Measurements from ENCODE around the gene CD200.
"Not testable (repeated sequence)": the region's sequence is repeated elsewhere in the genome, so short reads cannot be mapped to it uniquely, and the experiment has no call there.

CD200 gene

DNA sequence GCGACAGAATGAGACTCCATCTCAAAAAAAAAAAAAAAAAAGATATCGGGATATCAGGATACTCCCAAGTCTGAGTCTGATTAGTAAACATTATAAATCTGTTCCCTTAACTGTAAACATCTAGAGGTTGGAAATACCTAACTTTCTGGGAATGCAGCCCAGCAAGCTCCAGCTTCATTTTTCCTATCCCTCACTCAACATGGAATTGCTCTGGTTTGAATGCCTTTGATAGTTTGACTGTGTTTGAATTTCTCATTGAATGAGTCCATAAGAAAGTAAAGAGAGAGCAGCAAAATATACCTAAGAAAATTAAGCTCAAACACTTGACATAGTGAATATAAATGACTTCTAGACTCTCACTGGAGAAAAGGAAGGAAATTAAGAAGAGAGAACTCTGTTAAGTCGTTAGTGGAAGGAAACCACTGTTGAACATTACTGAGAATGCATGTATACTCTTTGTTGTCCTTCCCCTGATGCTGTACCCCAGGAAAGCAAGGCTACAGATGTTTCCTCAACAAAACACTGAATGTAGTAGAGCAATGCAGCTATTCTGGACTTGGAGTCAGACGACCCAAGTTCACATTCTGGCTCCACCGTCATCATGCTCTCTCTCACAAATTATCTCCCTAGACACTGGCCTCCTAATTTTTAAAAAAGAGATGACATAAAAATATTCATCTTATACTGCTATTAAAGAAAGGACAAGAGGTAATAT, 62.4 kb downstream of the CD200 start:
- peaks cover 30% of the 10 kb centered on the region for H3K4me1 ChIP-seq (ENCODE audit: insufficient read depth, low read length)
- H3K36me3 ChIP-seq (ENCODE audit: insufficient read depth, low read length) = no peaks in the 10 kb centered on the region
- H3K9ac ChIP-seq (ENCODE audit: low read depth, low read length) = no peak overlapping the region
- peaks cover 11% of the 10 kb centered on the region for H3K9me3 ChIP-seq (ENCODE audit: control insufficient read depth, insufficient read depth, low read length)

DNA sequence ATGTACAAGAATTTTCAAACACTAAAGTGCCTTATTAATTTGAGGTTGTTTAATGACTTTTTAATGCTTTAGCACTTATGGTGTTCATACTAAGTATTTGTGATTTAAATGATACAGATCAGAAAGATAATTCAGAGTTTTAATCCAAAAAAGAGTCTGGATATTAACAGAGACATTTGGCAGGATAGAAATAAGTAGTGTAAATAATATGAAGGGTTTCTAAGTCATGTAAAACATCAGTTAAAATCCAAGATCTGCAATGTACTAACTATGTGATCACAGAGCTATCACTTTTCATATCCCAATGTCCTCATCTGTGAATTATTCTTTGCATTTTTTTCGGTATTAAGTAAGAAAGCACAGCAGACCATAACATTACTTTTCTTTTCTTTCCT, 62.9 kb downstream of the CD200 start:
- peaks cover 29% of the 10 kb centered on the region for H3K4me1 ChIP-seq (ENCODE audit: insufficient read depth, low read length)
- peaks cover 11% of the 10 kb centered on the region for H3K9me3 ChIP-seq (ENCODE audit: control insufficient read depth, insufficient read depth, low read length)
- H3K36me3 ChIP-seq (ENCODE audit: insufficient read depth, low read length) = no peaks in the 10 kb centered on the region
- H3K9ac ChIP-seq (ENCODE audit: low read depth, low read length) = no peak overlapping the region

DNA sequence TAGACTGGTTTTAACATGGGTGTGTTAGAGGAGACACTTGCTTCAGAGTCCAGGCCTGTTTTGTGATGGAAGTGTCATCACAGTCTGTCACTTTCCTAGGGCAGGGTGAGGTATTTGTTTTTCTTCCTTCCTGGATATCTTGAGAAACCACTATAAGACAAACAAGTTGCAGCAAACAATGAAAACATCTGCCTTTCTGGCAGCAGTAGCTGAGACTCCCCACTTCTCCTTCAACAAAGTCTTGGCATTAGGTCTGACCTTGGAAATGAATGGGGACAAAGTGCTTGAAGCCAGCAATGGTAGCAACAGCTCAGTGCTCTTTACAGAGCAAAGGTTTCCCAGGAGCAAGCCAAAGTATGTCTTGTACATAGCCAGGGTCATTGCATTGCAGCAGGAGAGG, 64.6 kb downstream of the CD200 start:
- no peaks in the 10 kb centered on the region for H3K36me3 ChIP-seq (ENCODE audit: insufficient read depth, low read length)
- peaks cover 27% of the 10 kb centered on the region for H3K4me1 ChIP-seq (ENCODE audit: insufficient read depth, low read length)
- H3K9me3 ChIP-seq (ENCODE audit: control insufficient read depth, insufficient read depth, low read length) = peaks cover 7% of the 10 kb centered on the region
- no peak overlapping the region for H3K9ac ChIP-seq (ENCODE audit: low read depth, low read length)

DNA sequence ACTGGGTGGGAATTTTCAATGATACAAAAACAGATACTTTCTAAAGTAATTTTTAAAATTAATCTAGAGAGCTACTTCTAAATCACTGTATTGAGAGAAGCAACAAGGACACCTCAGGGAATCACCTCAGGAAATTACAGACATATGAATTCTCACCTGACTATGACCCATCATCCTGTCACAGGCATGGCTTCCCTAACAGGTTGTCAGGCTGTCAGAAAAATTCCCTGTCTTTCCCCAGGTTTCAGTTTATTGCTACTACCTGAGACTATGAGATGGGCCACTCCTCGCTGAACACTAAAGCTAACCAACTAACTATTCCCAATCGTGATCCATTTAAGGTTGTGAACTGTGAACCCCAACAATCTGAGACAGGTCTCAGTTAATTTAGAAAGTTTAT, 66.1 kb downstream of the CD200 start:
- Histone ChIP-seq H3K4me1 (ENCODE audit: insufficient read depth, low read length) (peaks cover 35% of the 10 kb centered on the region), H3K36me3 (ENCODE audit: insufficient read depth, low read length) (no peaks in the 10 kb centered on the region), H3K9me3 (ENCODE audit: control insufficient read depth, insufficient read depth, low read length) (no peaks in the 10 kb centered on the region), H3K9ac (ENCODE audit: low read depth, low read length) (peak overlapping the region; percentile 36; the same call in 1 of the 2 replicates)

DNA sequence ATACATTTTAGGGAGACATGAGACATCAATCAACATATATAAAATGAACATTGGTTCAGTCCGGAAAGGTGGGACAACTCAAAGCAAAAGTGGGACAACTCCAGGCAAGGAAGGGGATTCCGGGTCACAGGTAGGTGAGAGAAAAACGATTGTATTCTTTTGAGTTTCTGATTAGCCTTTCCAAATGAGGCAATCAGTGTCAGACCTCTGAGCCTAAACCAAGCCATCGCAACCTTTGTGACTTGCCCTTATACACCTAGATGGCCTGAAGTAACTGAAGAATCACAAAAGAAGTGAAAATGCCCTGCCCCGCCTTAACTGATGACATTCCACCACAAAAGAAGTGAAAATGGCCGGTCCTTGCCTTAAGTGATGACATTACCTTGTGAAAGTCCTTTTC, 66.6 kb downstream of the CD200 start:
- Histone ChIP-seq H3K9ac (ENCODE audit: low read depth, low read length) (peak overlapping the region; percentile 36; the same call in 1 of the 2 replicates), H3K4me1 (ENCODE audit: insufficient read depth, low read length) (peaks cover 35% of the 10 kb centered on the region)
- H3K9me3 ChIP-seq (ENCODE audit: control insufficient read depth, insufficient read depth, low read length); H3K36me3 ChIP-seq (ENCODE audit: insufficient read depth, low read length): not testable (repeated sequence)

DNA sequence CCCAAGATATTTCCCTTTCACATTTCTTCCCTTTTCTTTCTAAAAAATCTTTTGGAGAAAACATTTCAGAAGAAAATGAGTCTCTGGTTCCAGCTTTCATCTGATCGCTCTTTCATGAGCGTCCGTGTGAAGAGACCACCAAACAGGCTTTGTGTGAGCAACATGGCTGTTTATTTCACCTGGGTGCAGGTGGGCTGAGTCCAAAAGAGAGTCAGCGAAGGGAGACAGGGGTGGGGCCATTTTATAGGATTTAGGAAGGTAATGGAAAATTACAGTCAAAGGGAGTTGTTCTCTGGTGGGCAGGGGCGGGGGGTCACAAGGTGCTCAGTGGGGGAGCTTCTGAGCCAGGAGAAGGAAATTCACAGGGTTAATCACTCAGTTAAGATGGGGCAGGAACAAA, 67.4 kb downstream of the CD200 start:
- H3K4me1 ChIP-seq (ENCODE audit: insufficient read depth, low read length) = peaks cover 39% of the 10 kb centered on the region
- not testable (repeated sequence) for H3K36me3 ChIP-seq (ENCODE audit: insufficient read depth, low read length); H3K9me3 ChIP-seq (ENCODE audit: control insufficient read depth, insufficient read depth, low read length)
- H3K9ac ChIP-seq (ENCODE audit: low read depth, low read length) = peak overlapping the region; percentile 73

DNA sequence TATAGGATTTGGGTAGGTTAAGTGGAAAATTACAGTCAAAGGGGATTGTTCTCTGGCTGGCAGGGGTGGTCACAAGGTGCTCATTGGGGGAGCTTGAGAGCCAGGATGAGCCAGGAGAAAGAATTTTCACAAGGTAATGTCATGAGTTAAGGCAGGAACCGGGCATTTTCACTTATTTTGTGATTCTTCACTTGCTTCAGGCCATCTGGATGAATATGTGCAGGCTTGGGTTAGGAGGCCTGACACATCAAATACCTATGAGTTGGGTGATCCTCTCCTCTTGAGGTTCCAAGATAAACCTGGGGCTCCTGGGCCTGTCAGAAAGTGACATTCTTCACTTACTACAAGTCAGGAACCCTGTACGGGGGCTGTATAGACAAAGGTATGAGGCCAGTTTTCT, 68.7 kb downstream of the CD200 start:
- Histone ChIP-seq H3K36me3 (ENCODE audit: insufficient read depth, low read length) (no peaks in the 10 kb centered on the region), H3K9ac (ENCODE audit: low read depth, low read length) (peak overlapping the region; percentile 51), H3K4me1 (ENCODE audit: insufficient read depth, low read length) (peaks cover 51% of the 10 kb centered on the region), H3K9me3 (ENCODE audit: control insufficient read depth, insufficient read depth, low read length) (no peaks in the 10 kb centered on the region)

DNA sequence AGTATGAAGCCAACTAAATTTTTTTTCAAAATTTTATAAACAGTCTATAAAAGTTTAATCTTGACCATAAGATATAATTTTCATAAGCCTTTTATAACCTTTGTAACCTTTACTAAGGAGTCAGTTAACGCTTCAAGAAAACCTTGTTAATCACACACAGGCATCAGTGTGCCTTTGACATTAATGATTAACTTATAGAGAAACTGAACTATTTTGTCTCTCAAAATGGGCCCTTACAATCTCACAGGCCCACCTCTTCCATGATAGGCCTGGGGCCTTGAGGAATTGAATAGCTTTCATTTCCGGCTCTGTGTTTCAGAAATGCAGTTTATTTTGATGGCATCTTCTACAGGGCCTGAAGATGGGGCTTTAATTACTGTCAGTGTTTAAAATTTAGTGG, 70.1 kb downstream of the CD200 start:
- H3K9me3 ChIP-seq (ENCODE audit: control insufficient read depth, insufficient read depth, low read length) = no peaks in the 10 kb centered on the region
- peaks cover 49% of the 10 kb centered on the region for H3K4me1 ChIP-seq (ENCODE audit: insufficient read depth, low read length)
- no peak overlapping the region for H3K9ac ChIP-seq (ENCODE audit: low read depth, low read length)
- H3K36me3 ChIP-seq (ENCODE audit: insufficient read depth, low read length) = no peaks in the 10 kb centered on the region

DNA sequence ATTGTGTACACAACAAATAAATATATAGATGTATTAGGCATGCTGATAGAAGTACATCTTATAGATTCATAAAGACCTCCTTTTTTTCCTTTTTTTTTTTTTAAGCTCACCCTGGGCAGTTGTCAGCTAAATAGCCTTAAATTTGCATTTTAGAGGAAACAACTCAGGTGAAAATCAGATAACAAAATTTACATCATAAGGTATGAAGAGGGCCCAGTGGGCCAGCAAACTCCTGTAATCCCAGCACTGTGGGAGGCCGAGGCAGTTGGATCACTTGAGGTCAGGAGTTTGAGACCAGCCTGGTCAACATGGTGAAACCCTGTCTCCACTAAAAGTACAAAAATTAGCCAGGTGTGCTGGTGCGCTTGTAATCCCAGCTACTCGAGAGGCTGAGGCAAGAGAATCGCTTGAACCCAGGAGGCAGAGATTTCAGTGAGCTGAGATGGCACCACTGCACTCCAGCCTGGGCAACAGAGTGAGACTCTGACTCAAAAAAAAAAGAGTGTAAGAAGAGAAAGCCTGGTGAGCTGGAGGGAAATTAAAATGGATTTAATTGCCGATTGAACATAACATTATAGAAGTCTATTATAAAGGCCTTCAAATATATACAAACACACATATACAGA, 72.1 kb downstream of the CD200 start:
- H3K4me1 ChIP-seq (ENCODE audit: insufficient read depth, low read length) = peaks cover 42% of the 10 kb centered on the region
- H3K9ac ChIP-seq (ENCODE audit: low read depth, low read length); H3K36me3 ChIP-seq (ENCODE audit: insufficient read depth, low read length); H3K9me3 ChIP-seq (ENCODE audit: control insufficient read depth, insufficient read depth, low read length): not testable (repeated sequence)

DNA sequence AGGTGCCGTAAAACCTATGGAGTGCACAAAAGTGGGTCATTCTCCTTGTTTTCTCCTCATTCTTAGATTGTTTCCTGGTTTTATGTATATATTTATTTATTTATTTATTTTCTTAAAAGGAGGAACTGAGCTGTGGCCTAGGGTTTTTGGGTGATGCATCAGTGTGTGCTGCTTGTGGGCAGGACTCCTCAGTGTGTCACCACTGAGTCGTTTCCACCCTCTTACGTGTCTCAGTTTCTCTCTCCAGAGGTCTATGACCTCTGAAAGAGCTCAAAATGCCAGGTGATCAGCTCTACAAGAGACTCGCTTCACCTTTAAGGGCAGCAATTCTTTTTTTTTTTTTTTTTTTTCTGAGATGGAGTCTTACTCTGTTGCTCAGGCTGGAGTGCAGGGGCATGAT, 72.9 kb downstream of the CD200 start:
- no peaks in the 10 kb centered on the region for H3K36me3 ChIP-seq (ENCODE audit: insufficient read depth, low read length)
- H3K4me1 ChIP-seq (ENCODE audit: insufficient read depth, low read length) = peaks cover 40% of the 10 kb centered on the region
- no peaks in the 10 kb centered on the region for H3K9me3 ChIP-seq (ENCODE audit: control insufficient read depth, insufficient read depth, low read length)
- no peak overlapping the region for H3K9ac ChIP-seq (ENCODE audit: low read depth, low read length)

DNA sequence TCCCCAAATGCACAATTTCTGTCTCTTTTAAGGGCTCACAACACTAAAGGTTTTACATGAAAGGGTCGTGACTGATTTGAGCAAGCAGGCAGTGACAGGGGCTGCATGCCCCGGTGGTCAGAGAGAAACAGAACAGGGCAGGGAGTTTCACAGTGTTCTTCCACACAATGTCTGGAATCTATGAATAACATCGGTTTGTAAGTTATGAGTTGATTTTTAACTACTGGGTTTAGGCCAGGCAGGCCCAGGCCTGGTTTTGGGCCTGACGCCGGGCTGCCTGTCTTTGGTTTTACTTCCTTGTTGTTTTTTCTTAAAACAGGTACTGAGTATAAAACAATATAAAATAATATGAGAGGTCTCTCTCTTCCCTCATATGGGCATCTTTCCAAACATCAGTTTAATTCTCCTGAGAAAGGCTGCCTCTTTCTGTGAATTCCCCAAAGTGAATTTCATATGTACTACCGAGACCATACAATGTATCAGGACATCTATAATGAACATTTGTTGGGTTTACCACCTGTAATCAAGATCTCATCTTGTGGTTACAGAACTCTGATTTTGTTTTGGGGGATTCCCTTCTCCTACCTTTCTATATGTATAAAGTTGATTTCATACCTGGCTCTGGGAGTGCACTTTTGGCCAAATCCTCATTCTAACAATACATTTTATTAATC, 74.4 kb downstream of the CD200 start:
- no peak overlapping the region for H3K9ac ChIP-seq (ENCODE audit: low read depth, low read length)

DNA sequence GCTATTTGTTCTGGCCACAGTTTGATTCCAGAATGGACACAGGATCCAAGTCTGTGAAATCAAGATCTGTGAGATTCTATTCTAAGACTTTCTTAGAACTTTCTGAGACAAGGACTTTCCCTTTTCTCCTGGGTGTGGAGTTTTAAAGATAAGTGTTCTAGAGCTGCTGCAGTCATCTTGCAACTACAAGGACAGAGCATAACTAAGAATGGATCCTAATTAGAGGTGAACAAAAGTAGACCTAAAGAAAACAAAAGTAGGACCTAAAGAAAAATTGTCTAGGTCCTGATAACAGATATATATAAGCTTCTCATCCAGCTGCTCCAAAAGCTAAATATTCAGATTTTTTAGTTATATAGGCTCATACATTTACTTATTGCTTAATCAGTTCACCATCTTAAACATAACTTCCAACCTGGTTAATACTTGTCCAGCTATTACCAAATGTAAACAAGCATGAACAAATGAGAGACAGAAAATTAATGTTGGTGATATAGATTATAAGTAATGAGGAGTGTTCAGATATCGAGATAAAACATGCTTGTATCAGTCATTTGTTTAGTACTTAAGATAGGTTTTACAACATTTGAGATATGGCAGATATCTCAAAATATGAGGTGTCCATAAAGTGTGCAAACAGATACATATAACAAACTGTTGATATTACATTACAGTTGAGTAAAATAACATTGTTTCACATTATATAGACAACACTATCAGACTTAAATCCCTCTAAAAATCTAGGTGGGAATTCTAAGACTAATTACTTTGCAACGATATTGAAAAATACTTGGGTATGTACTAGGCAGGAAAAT, 75.1 kb downstream of the CD200 start:
- H3K9ac ChIP-seq (ENCODE audit: low read depth, low read length) = no peak overlapping the region
- peaks cover 30% of the 10 kb centered on the region for H3K4me1 ChIP-seq (ENCODE audit: insufficient read depth, low read length)
- no peaks in the 10 kb centered on the region for H3K36me3 ChIP-seq (ENCODE audit: insufficient read depth, low read length)
- no peaks in the 10 kb centered on the region for H3K9me3 ChIP-seq (ENCODE audit: control insufficient read depth, insufficient read depth, low read length)

More for the DNA sequence above, 74.4 kb downstream of the CD200 start:
- H3K36me3 ChIP-seq (ENCODE audit: insufficient read depth, low read length) = no peaks in the 10 kb centered on the region
- peaks cover 33% of the 10 kb centered on the region for H3K4me1 ChIP-seq (ENCODE audit: insufficient read depth, low read length)
- no peaks in the 10 kb centered on the region for H3K9me3 ChIP-seq (ENCODE audit: control insufficient read depth, insufficient read depth, low read length)

DNA sequence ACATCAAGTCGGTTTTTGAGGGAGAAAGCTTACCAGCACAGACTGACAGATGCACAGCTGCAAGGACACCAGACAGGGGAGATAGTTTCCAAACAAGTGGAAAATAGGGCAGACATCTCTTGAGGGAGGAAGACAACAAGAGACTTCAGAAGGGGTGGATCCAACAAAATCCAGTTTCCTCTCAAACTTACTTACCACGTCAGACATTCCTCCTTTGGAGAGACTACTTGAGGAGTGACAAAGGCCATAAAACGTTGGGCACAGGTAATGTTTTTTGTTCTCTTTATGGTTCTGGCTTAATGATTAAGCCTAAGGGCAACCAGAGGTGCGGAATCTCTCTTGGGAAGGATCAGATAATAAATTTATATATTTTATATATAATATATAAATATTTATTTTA, 76.1 kb downstream of the CD200 start:
- Histone ChIP-seq H3K9ac (ENCODE audit: low read depth, low read length) (no peak overlapping the region), H3K4me1 (ENCODE audit: insufficient read depth, low read length) (peaks cover 24% of the 10 kb centered on the region), H3K36me3 (ENCODE audit: insufficient read depth, low read length) (no peaks in the 10 kb centered on the region), H3K9me3 (ENCODE audit: control insufficient read depth, insufficient read depth, low read length) (no peaks in the 10 kb centered on the region)

DNA sequence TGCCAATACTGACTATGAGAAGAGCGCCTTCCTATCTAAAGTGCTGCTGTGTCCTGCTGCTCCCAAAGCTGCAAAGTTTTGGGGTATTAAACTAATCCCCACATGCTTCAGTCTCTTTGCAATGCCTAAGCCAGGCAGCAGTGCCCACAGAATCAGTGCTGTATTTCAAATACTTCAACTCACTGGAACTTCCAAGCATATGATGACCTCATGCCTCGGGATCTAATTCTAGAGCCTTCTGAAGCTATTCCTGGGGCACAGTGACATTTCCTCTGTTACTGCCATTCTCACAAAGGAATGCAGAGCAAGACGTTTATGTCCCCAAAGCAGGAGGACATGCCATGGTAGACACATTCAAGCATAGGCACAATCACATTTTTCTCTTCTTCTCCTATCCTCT, 78.5 kb downstream of the CD200 start:
- Histone ChIP-seq H3K36me3 (ENCODE audit: insufficient read depth, low read length) (no peaks in the 10 kb centered on the region), H3K4me1 (ENCODE audit: insufficient read depth, low read length) (peaks cover 10% of the 10 kb centered on the region), H3K9me3 (ENCODE audit: control insufficient read depth, insufficient read depth, low read length) (no peaks in the 10 kb centered on the region), H3K9ac (ENCODE audit: low read depth, low read length) (no peak overlapping the region)

Data from ES-I3 (cell line).